ENCODE results near the gene EZH1.
A peak's percentile ranks its signal among the peaks of the same experiment; 100 is the strongest.
"Not testable (repeated sequence)": the region's sequence is repeated elsewhere in the genome, so short reads cannot be mapped to it uniquely, and the experiment has no call there.

The EZH1 gene

DNA sequence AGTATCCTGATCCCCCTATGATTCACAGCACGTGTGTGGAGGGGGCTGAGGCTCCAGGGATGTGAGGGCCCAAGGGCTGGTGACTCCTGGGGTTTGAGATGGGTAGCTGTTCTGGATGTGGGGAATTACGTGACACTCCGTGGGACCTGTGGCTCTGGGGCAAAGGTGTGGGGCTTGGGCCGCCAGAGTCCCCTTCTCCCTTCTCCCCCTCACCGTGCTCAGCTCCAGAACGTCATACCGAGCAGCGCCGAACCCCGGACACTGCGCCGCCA, 75.2 kb downstream of the EZH1 start:
- TF ChIP-seq, protein P1, sequence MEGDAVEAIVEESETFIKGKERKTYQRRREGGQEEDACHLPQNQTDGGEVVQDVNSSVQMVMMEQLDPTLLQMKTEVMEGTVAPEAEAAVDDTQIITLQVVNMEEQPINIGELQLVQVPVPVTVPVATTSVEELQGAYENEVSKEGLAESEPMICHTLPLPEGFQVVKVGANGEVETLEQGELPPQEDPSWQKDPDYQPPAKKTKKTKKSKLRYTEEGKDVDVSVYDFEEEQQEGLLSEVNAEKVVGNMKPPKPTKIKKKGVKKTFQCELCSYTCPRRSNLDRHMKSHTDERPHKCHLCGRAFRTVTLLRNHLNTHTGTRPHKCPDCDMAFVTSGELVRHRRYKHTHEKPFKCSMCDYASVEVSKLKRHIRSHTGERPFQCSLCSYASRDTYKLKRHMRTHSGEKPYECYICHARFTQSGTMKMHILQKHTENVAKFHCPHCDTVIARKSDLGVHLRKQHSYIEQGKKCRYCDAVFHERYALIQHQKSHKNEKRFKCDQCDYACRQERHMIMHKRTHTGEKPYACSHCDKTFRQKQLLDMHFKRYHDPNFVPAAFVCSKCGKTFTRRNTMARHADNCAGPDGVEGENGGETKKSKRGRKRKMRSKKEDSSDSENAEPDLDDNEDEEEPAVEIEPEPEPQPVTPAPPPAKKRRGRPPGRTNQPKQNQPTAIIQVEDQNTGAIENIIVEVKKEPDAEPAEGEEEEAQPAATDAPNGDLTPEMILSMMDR (IDR thresholded peaks at IDR 0.05; ENCODE audit: low read depth, low read length) = no peak
- no peak overlapping the region for H3K4me3 ChIP-seq (ENCODE audit: low read depth, low read length)

DNA sequence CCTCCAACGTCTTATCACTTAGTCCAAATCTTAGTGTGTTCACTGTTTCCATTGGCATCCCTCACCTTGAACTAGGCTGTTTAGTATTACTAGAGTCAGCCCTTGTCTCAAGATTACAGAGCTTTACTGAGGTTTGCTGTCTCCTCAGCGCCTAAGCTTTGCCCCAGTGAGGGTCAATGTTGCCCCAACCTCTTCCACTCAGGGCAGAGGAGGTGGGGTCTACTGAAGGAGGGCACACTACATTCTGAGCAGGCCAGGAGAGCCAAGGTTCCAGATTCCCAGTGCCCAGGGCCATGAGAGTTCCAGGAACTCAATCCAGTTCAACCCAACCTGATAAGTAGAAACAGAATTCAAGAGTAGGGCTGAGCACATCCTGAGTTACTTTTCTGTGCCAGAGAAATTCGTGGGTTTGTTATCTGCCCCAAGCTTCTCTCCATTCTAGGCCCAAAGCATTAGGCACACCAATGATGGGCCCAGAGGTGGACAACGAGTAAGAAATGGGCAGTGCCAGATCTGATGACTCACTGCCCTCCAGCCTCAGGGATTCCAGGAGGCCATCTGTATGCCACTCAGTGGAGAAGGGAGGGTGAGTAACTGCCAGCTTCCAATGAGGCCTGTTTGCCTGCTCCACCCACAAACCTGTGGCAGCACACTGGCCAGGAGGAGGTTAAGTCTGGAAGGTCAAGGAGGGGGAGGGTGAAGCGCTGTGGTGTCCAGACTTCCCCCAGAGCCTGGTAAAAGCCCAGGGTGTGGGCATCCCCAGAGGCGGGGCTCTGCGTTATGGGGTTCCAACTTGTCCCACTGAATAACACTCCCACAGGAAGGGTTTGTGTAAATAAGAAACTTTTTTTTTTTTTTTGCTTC, 77.5 kb downstream of the EZH1 start:
- no peak overlapping the region for H3K4me3 ChIP-seq (ENCODE audit: low read depth, low read length)
- TF ChIP-seq, protein P1 (IDR thresholded peaks at IDR 0.05; ENCODE audit: low read depth, low read length) = no peak

DNA sequence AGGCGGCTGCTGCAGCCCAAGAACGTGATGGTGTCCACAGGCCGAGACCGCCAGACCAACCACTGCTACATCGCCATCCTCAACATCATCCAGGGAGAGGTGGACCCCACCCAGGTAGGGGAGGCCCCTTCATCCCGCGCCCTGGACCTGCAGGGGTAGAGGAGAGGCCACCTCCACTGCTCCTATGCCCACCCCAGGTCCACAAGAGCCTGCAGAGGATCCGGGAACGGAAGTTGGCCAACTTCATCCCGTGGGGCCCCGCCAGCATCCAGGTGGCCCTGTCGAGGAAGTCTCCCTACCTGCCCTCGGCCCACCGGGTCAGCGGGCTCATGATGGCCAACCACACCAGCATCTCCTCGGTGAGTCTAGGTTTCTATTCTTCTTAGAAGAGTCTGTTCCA, 78.7 kb downstream of the EZH1 start:
- H3K4me3 ChIP-seq (ENCODE audit: low read depth, low read length) = not testable (repeated sequence)

DNA sequence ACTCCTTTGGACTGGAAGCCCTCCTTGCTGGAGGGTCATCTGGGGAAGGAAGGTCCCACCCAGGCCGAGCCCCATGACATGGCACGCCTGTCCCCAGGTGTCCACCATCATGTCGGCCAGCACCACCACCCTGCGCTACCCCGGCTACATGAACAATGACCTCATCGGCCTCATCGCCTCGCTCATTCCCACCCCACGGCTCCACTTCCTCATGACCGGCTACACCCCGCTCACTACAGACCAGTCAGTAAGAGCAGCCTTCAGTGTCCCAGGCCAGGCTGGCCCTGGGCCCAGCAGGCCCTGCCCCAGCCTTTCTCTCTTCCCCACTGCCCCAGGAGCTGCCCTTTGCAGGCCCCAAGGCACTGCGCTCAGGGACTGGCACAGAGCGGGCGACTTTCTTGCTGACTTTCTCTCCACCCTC, 79.2 kb downstream of the EZH1 start:
- TF ChIP-seq, protein P1 (IDR thresholded peaks at IDR 0.05; ENCODE audit: low read depth, low read length) = no peak
- H3K4me3 ChIP-seq (ENCODE audit: low read depth, low read length) = no peak overlapping the region

DNA sequence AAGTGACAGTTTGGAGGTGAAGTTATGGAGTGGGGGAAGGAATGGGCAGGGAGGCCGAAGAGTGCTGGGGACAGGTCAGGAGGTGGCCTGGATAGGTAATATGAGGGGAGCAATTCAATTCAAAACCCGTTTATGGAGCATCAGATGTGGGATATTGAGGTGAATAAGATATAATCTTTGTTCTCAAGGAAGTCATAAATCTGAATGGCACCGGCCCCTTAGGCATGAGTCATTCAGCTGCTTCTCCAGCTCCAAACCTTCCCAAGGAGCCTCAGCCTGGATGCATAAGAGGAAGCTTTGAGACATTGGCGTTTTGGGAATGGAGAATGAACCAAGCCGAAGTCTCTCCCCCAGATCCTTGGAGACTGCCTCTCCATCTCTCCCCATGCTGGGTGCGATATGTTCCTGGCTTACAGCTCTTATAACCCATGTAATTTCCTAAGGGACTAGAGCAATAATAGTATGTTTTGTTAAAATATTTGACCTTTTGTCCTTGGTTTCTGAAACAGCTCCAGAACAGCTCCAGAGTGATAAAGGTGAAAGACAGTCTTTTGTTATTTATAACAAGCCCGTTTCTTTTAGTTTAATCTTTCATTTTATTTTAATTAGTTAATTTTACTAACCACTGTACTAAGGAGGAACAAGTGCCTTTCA, 84.0 kb downstream of the EZH1 start:
- TF ChIP-seq, protein P1 (IDR thresholded peaks at IDR 0.05; ENCODE audit: low read depth, low read length) = no peak
- H3K4me3 ChIP-seq (ENCODE audit: low read depth, low read length) = no peak overlapping the region

DNA sequence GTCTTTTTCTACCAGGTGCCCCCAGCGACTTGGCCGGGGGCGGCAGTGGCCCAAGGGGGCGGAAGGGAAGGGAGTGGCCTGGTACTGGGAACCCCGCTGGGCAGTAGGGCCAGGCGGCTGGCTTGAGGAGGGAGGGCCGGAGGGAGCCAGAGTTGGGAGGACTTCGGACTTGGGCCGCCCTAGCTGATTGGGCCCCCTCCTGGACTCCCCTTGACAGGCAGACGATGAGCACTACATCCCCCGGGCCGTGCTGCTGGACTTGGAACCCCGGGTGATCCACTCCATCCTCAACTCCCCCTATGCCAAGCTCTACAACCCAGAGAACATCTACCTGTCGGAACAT, 84.9 kb downstream of the EZH1 start:
- H3K4me3 ChIP-seq (ENCODE audit: low read depth, low read length) = peak overlapping the region; percentile 71

DNA sequence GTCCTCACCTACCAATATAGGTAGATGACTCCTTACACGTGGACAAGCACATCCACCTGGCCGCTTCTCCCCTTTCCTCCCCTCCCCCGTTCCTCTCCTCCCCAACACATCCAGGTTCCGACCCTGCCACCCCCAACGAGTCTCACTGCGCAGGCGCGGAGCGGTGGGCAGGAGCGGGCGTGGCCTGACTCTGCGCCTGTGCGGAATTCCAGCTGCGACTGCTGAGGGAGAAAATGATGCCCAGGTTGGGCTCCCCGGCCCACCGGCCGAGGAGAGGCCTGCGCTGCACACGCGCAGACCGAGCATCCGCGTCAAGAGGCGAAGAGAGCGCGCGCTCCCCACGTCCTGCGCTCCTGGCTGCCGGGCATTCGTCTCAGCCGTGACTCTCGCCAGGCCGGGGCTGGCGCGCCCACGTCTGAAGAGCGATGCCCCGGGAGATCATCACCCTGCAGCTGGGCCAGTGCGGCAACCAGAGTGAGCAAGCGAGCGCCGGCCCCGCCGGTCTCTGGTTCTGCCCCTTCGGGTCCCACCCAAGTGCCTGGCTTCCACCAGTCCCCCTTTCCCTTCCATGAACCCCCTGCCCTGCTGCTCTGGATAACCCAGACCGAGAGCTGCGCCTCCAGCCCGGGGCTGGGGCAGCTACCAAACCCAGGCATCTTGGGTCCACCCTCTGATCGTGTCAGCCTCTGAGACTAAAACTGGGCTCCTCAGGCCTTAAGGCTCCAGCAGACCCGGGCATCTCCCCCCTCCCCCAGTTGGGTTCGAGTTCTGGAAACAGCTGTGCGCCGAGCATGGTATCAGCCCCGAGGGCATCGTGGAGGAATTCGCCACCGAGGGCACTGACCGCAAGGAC, 85.5 kb downstream of the EZH1 start, which contains the start of gene TUBG2:
TSS of gene TUBG2 (plus strand) at position 206 of the 853 bp plus-strand sequence. CDS start at position 426, 220 bp downstream.
- TF ChIP-seq, protein P1 (IDR thresholded peaks at IDR 0.05; ENCODE audit: low read depth, low read length) = no peak
- peak within 1 kb of the TSS; percentile 71 for H3K4me3 ChIP-seq (ENCODE audit: low read depth, low read length)

Data from WI38 (cell line).